Mucosa of stomach (tissue), 1 donor: ENCODE measurements around the gene PBX3.

Experiments
- H3K27me3 ChIP-seq: one replicate; pipeline ENCODE4 v1.7.0; 2013; ENCODE audit warnings: mild to moderate bottlenecking, low read length; ENCODE audit not compliant: control insufficient read depth, insufficient read depth
- H3K36me3 ChIP-seq: one replicate; pipeline ENCODE4 v1.7.0; 2013; ENCODE audit warnings: low read length; ENCODE audit not compliant: control insufficient read depth, insufficient read depth
- H3K4me1 ChIP-seq: one replicate; pipeline ENCODE4 v1.7.0; 2013; ENCODE audit warnings: mild to moderate bottlenecking, low read length; ENCODE audit not compliant: control insufficient read depth, insufficient read depth
- H3K4me3 ChIP-seq: one replicate; pipeline ENCODE4 v1.7.0; 2013; ENCODE audit warnings: low read length
- H3K9ac ChIP-seq: one replicate; pipeline ENCODE4 v1.7.0; 2013; ENCODE audit warnings: mild to moderate bottlenecking, low read length, moderate library complexity
- H3K9me3 ChIP-seq: one replicate; pipeline ENCODE4 v1.7.0; 2013; ENCODE audit warnings: mild to moderate bottlenecking, low read length, moderate library complexity; ENCODE audit not compliant: control insufficient read depth
- donor health status: Pancreatic carcinoma.

Gene PBX3

DNA sequence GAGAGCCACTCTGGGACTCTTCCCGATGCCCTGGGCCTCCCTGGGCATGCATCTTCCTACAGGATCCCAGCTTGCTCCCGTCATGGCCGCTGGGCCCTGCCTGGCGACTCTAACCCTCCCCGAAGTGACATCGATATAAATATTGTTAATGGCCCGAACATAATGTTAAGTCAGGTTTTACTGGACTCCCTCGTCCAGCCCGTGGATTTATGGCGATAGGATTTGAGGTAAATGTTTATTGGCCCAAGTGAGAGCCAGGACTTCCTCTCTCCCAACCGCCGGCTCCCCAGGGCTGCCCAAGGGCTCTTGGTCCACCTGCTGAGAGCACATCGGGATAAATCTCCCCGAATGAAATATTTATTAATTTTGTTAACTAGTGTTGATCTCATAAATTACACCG is 246.3 kb downstream of the PBX3 start:
- Histone ChIP-seq H3K9ac (no peak overlapping the region), H3K9me3 (no peaks in the 10 kb centered on the region), H3K27me3 (peaks cover 5% of the 10 kb centered on the region), H3K4me1 (no peaks in the 10 kb centered on the region), H3K36me3 (no peaks in the 10 kb centered on the region), H3K4me3 (no peak overlapping the region)

DNA sequence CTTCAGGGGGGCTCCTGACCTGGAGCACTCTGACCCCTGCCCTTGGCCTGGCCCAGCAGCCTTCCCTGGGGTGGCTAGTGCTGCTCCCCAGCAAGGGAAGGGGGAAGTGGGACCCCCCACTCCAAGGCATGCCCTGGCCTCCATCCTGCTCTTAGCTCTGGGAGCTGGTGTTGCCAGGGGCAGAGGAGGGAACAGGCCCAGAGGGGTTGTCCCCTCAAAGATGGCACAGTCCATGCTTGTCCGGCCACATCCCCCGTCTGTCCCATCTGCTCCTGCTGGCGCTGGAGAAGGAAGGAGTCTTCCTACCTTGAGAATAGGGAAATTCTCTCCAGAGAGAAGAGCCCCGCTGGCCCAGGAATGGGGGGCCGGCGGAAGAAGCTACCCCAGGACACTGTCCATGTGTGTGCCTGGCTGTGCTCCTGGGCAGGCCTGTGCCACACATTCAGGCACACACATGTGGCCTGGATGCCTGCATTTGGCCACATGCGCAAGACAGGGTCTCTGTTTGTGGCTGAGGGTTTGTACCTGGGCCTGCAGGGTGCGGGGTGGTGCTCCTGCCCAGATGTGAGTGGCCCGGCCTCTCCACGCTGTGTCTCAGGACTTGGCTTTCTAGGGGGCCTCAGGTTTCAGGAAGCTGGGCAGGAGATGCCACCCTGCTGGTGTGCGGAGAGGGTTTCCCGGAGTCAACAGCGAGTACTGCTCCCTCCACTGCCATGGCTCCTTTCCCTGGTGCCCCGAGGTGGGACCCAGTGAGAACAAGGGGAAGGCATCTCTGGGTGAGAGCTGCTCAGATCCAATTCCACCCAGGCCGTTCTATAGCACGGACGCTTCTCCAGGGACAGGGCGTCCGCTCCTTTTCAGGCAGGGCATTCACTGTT is 247.1 kb downstream of the PBX3 start:
- Histone ChIP-seq H3K9me3 (no peaks in the 10 kb centered on the region), H3K27me3 (peaks cover 7% of the 10 kb centered on the region), H3K9ac (no peak overlapping the region), H3K4me1 (no peaks in the 10 kb centered on the region), H3K36me3 (no peaks in the 10 kb centered on the region), H3K4me3 (no peak overlapping the region)

DNA sequence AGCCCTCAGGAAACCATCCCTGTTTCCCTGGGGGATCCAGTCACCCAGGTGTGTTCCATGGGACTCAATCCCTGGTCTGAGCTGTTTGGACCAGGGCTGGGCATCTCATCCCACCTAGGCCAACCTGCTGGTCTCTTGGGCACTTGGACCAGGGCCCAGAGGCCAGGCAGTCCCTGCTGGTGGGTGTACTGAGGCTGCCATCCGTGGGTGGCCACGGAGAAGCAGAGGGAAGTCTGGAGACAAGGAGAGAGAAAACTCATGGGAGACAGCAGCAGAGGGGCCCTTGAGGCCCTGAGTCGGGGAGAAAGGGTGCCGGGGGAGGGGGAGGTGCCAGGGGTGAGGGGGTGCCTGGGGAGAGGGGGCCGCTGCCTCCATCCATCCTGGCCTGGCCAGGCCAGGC is 247.8 kb downstream of the PBX3 start:
- Histone ChIP-seq H3K27me3 (peaks cover 9% of the 10 kb centered on the region), H3K36me3 (no peaks in the 10 kb centered on the region), H3K9ac (no peak overlapping the region), H3K4me3 (no peak overlapping the region), H3K9me3 (no peaks in the 10 kb centered on the region), H3K4me1 (no peaks in the 10 kb centered on the region)

DNA sequence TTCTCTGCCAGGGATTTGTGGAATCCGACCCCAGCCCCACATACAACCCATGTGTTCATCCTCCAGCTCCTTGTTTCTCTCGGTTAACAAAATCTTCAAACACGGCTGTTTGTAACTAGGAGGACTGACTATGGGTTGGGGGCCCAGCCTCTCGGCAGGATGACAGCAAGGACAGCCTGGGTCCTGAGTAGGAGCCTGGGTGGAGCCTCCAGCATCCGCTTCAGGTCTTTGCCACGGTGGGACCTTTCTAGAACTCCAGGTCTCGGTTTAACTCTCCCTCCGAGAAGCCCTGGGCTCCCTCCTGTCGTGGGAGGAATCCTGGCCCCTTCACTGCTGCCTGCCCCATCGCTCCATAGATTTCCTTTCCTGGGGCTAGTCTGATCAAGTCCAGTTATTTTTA is 248.5 kb downstream of the PBX3 start:
- Histone ChIP-seq H3K9ac (no peak overlapping the region), H3K9me3 (no peaks in the 10 kb centered on the region), H3K27me3 (peaks cover 9% of the 10 kb centered on the region), H3K36me3 (no peaks in the 10 kb centered on the region), H3K4me1 (no peaks in the 10 kb centered on the region), H3K4me3 (no peak overlapping the region)

DNA sequence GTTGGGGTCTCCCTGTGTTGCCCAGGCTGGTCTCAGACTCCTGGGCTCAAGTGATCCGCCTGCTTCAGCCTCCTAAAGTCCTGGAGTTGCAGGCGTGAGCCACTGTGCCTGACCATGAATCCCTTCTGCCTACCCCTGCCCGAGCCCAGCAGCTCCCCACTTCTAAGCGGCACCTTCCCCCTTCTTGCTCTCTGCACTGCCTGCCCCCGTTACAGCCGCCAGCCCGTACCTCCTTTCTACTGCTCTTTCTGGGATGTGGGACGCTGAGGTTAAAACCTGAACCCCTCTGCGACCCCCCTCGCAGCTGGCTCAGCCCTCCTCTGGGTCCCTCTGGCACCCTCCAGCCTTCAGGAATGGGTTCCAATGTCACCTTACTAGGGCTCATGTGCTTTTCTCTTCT is 249.6 kb downstream of the PBX3 start:
- Histone ChIP-seq H3K27me3 (peaks cover 9% of the 10 kb centered on the region), H3K9me3 (no peaks in the 10 kb centered on the region)

DNA sequence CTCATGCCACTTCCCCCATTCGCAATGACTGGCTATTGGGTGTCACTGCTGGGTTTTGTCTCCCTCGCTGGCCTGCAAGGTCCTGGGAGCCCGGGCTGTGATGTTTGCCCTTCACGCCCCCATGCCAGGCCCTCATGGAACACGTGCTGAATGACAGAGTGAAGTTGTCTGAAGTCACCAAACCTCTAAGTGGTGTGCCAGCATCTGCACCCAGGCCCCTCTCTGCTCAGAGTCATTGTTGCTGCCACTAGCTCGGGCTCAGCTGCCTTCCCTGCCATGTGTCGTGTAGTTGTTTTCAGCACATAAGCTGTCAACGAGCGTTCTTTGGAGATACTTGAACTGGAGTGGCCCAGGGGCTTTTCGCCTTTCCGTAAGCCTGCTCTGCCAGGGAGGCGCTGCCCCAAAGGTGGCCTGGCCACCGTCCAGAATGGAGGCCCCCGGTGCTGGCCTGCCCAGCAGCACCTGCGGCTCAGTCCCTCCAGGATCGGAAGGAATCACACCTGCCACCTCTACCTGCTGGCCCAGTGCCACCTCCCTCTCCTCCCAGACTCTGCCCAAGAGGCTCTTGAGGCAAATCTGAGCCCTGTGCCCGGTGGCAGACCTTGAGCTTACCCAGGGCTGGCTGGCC is 250.1 kb downstream of the PBX3 start:
- no peak overlapping the region for H3K4me3 ChIP-seq
- H3K9ac ChIP-seq, result no peak overlapping the region
- H3K9me3 ChIP-seq, result no peaks in the 10 kb centered on the region
- no peaks in the 10 kb centered on the region for H3K36me3 ChIP-seq
- H3K27me3 ChIP-seq, result peaks cover 9% of the 10 kb centered on the region
- H3K4me1 ChIP-seq, result no peaks in the 10 kb centered on the region

More for the DNA sequence above, 249.6 kb downstream of the PBX3 start:
- H3K9ac ChIP-seq, result no peak overlapping the region
- H3K4me3 ChIP-seq, result no peak overlapping the region
- H3K4me1 ChIP-seq, result no peaks in the 10 kb centered on the region
- H3K36me3 ChIP-seq, result no peaks in the 10 kb centered on the region

DNA sequence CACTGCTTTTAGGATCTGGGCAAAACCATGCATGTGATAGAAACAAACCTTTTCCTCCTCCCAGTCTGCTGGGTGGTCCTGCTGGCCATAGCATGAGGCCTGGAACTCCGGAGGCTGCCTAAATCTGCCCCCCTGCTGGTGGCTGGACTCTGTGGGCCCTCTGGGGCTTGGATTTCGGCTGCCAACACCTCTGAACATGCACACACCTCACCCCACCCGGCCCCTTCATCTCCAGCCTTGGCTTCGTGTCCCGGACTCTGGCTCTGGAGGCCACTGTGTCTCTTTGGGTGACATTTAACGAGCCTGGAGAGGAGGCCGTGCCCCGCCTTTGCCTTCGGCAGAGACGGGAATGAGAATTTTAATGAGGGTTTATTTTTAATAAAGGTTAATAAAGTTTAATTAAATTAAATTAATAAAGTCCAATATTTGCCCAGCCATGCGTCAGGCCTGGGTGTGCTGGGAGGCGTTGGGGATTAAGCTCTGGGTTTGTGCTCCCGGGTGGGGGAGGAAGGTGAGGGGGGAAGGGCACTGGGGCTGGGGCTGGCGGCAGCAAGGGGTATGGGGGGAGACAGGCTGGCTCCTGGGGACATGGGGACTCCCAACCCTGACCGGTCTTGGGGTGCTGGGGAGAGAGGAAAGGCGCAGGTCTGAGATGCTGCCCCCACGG is 251.8 kb downstream of the PBX3 start:
- no peaks in the 10 kb centered on the region for H3K9me3 ChIP-seq
- no peak overlapping the region for H3K9ac ChIP-seq
- peaks cover 9% of the 10 kb centered on the region for H3K27me3 ChIP-seq
- no peak overlapping the region for H3K4me3 ChIP-seq
- H3K4me1 ChIP-seq, result no peaks in the 10 kb centered on the region
- no peaks in the 10 kb centered on the region for H3K36me3 ChIP-seq

DNA sequence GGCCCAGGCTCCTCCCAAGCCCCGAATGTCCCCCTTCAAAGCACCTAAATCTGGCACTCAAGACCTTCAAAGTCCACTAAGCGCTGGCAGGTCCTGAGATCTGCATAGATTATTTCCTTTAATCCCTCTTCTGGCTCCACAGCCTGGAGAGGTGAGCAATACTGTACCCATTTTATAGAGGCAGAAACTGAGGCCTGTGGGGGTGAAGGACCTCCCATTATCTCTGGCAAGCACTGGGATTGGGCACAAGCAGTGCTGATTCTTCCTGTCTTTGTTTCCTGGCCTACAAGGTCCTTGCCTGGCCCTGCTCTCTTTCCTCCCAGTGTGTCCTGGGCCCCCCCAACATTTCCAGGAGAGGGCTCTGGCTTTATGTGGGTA is 252.3 kb downstream of the PBX3 start:
- no peaks in the 10 kb centered on the region for H3K4me1 ChIP-seq
- no peaks in the 10 kb centered on the region for H3K36me3 ChIP-seq
- H3K4me3 ChIP-seq, result no peak overlapping the region
- peaks cover 9% of the 10 kb centered on the region for H3K27me3 ChIP-seq
- no peaks in the 10 kb centered on the region for H3K9me3 ChIP-seq
- no peak overlapping the region for H3K9ac ChIP-seq

DNA sequence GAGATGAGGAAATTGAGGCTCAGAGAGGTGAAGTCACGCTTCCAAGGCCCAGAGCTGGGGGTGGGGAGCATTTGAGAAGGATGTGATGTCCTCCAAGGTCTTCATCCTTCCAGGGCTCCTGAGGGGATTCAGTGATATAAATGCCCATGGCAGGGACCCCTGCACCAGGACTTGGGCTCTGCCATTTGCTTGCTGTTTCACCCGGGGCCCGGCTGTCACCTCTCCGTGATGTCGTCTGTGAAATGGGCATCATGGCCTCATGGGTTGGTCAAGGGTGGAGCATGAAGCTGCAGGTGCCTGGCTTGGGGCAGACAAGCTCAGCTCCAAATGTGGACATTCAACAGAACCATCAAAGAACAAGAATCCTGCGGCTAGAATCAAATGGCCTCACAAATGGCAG is 253.1 kb downstream of the PBX3 start:
- peaks cover 9% of the 10 kb centered on the region for H3K27me3 ChIP-seq
- no peaks in the 10 kb centered on the region for H3K9me3 ChIP-seq
- no peak overlapping the region for H3K9ac ChIP-seq

DNA sequence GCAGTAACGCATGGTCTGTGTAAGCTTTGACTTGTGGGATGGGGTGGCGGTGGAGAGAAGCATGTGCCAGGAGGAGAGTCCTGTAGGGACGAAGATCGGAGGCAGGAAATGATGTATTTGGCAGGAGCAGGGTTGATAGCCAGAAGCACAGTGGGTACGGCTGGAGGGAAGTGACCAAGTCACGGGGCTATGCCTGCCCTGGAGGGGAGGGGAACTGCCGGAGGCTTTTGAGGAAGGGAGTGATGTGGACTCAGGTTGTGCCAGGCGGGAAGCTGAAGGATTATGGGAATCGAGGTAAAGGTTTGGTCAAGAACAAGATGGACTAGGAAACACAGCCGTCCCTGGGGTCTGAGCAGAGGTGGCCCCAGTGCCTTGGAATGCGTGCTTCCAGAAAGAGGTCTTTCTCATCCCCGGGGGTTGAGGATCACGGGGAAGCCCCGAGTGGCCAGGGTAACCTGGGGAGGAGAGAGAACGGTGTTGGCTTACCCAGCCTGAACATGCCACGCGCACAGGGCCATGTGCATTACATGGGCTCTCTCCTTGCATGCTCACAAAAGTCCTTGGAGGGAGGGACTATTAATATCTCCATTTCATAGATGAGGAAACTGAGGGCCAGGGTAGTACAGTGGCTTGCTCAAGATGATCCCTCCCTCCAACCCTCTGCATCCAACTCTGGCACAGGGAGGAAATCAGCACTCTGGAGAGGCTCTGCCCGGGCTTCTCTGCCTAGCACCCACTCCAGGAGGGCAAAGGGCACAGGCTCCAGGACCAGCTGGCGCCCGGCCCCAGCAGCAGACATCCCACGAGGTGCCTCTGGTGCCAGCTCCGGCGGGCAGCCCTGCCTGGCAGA is 253.8 kb downstream of the PBX3 start:
- no peaks in the 10 kb centered on the region for H3K36me3 ChIP-seq
- H3K9ac ChIP-seq, result no peak overlapping the region
- no peaks in the 10 kb centered on the region for H3K9me3 ChIP-seq
- no peaks in the 10 kb centered on the region for H3K4me1 ChIP-seq
- peaks cover 4% of the 10 kb centered on the region for H3K27me3 ChIP-seq
- H3K4me3 ChIP-seq, result no peak overlapping the region

More for the DNA sequence above, 253.1 kb downstream of the PBX3 start:
- Histone ChIP-seq H3K36me3 (no peaks in the 10 kb centered on the region), H3K4me3 (no peak overlapping the region), H3K4me1 (no peaks in the 10 kb centered on the region)

DNA sequence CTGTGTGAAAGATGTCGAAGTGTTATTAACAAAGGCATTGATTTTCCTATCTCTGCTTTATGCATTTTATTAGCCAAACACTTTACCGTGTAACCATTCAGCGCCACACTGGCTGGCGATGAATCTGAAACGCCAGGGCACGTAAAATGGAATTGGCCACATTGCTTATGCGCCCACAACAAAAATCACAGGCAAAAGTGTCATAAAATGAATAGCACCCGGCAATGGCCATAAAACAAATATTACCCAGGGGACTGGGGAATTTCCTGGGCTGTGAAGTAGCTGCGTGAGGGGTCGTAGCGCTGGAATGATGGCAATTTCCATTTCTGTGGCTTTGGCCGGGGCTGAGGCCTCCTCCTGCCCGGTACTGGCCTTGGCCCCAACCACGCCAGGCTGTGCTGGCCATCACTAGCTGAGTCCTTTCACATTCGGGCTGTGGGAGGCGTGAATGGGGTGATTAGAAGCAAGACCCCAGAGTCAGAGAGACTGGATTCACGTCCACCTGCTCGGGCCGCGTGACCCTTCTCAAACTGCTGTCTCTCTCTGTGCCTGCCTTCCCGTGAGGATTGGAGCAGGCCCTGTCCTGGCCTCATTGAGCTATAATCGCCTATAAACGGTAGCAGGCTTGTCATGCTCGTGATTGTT is 254.5 kb downstream of the PBX3 start:
- Histone ChIP-seq H3K9me3 (no peaks in the 10 kb centered on the region), H3K4me1 (no peaks in the 10 kb centered on the region), H3K27me3 (peaks cover 3% of the 10 kb centered on the region), H3K36me3 (no peaks in the 10 kb centered on the region), H3K9ac (no peak overlapping the region), H3K4me3 (no peak overlapping the region)
